Stimulated activated CD4-positive, alpha-beta T cell treated with anti-CD3 and anti-CD28 coated beads, Interleukin-12 subunit alpha, Interleukin-12 subunit beta, amount 100 ng/mL, for 24 hours (primary cell): ENCODE results near the gene MPZL1.

Experiments used
- DNase-seq, 2 experiments: peaks; one replicate each; pipeline ENCODE4 v3.0.0-alpha.2; 2020; ENCODE audit warnings: low read depth in 2 of 2

MPZL1 gene

GRCh38 chr1:167751676-167752075 lies 29.9 kb downstream of the MPZL1 start:
- no peak for DNase-seq

DNA sequence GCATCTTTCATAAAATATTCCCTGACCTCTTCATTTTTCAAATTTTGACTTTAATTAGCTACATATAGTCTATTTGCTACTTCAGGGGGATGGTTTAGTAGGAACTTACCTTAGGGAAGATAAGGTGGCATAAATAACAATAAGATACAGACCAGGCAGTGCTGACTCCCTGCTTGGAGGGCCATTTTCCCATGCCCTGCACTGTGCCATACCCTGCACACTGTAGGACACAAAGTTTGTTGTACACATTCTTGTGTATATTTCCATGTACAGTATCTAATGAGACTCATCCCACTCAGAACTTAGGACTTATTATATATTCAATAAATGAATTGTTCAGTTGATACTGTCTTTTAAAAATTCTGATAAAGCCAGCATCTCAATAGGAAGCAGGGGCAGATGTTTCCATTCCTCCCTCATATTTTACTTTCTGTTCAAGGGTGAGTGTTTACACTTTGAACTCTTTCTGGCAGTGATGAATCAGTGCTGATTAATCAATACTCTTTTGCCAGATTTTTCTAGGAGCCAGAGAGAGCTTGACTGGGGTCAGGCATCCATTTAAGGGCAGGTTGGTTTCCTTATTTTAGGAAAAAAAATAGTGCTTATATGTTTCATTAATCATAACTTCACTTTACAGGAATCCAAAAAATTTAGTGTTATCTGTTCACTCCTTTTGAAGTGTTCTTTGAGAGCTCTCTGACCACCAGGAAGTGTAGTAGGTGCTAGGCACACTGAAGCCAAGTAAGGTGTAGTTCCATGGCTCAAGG lies 30.6 kb downstream of the MPZL1 start:
- DNase-seq, result no peak

DNA sequence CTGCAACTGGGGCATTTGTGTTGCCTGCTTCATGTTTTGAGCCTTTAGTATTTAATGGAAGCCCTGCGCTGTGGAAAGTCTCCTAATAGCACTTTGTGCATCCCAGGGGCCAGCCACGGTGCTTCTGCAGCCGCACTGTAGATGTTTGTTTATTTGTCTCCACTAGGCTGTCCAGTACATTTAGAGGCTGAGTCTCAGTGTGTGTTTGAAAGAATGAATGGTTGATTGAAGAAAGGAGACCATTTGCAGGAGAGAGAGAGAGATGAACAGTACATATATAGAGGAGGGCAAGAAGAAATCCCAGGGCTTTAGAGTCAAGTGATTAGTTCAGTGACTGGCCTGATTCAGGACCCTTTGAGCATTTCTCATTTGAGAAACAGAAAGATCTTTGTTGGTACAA lies 33.9 kb downstream of the MPZL1 start:
- no peak for DNase-seq

DNA sequence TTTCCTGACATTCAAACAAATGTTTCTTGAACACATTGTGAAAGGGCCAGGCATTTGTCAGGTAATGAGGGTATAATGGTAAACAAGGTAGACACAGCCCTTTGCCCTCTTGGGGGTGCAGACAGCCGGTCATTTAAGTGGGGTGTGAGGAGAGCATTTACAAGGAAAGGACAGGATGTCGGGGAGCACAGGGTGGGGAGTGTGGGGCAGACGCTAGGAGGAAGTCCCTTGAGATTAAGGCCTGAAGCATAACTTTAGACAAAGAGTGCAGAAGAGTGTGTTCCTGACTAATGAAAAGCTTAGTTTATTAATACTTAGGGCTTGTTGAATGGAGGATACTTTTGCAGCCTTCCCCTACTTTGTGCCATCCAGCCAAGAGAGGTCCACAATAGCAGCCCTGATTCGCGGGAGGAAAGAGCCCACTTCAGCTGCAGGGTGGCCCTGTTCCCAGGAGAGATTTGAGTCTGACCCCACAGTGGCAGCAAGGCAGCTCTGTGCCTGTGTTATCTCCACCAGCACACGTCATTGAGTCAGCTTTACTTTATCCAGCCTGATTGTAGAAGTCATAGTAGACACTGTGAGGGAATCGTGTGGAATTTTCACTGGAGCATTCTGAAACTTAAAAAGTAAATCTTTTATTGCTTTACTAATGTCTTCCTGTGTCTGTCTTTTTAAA lies 35.1 kb downstream of the MPZL1 start:
- DNase-seq, result no peak

GRCh38 chr1:167757433-167758309 lies 35.9 kb downstream of the MPZL1 start:
- no peak for DNase-seq

GRCh38 chr1:167761400-167761799 lies 39.6 kb downstream of the MPZL1 start:
- DNase-seq, result no peak

DNA sequence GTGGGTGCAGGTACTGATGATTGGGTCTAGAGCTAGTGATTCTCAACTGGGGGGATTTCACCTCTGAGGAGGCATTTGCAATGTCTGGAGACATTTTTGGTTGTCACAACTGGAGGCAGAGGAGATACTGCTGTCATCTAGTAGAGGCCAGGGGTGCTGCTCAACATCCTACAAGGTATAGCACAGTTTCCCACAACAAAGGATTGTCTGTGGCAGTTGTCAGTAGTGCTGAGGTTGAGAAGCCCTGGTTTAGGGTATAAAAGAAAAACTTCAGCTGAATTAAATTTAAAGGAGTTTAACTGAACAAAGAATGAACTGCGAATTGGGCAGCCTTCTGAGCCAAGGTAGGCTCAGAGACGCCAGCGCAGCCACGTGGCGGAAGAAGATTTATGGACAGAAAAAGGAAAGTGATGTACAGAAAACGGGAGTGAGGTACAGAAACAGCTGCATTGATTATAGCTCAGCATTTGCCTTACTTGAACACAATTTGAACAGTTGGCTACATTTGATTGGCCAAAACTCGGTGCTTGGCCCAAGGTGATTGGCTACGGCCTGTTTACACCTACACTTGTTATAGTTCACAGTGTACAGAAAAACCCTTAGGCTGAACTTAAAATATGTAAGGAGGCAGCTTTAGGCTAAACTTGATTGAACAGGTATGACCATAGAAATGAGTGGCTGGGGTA lies 40.4 kb downstream of the MPZL1 start:
- no peak for DNase-seq

DNA sequence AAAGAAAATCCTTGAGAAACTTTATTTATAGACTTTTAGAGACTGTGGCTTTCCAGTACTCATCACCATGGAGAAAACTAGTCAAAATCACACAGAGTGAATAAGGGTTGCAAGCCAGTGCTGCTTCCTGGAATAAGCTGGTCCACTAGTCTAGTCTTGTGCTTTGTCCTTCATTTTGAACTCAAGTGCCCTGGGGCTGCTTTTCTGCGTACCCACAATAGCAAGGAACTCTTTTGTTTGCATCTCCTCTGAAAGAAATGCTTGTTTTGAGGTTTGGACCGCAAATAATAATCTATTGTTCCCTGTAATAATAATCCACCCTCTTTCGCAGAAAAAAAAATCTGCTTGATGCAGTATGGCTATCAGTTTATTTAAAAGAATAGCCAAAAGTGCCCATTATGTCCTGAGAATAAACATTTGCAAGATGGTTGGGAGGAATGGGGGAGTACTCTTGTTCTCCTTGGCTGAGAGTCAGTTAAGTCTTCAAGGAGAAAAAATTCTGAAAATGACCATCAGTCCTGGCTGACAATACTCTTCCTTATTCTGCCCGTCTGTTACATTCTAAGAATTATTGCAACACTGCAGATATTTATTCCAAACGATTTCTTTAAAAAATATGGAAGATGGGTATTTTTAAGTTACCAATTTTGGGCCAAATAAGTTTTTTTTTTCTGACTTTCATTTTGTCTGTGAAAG lies 41.9 kb downstream of the MPZL1 start:
- DNase-seq, result no peak

DNA sequence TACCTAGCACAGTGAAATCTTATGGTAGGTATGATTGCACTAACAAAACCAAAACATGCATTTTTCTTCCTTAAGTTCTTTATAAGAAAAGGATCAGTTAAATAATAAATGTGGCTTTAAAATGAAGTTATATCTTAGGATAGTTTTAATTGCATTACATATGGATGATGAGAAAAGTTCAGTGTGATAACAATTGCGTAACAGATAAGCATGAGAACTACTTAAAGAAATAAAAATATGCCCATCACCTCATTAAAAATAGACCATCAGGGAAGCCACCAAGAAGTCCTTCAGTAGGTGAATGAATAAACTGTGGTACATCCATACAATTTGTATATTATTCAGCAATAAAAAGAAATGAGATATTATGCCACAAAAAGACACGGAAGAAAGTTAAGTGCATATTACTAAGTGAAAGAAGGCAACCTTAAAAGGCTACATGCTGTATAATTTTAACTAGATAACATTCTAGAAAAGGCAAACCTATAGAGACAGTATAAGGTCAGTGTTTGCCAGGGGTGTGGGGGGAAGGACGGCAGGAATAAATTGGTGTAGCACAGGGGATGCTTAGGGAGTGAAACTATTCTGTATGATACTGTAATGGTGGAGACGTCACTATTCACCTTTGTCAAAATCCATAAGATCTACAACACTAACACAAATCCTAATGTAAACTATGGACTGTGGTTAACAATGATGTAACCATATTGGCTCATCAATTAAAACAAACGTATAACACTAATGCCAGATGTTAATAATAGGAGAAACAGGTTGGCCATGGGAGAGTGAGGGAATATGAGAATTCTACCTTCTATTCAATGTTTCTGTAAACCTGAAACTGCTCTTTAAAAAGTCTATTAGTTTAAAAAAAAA lies 42.9 kb downstream of the MPZL1 start:
- no peak for DNase-seq

DNA sequence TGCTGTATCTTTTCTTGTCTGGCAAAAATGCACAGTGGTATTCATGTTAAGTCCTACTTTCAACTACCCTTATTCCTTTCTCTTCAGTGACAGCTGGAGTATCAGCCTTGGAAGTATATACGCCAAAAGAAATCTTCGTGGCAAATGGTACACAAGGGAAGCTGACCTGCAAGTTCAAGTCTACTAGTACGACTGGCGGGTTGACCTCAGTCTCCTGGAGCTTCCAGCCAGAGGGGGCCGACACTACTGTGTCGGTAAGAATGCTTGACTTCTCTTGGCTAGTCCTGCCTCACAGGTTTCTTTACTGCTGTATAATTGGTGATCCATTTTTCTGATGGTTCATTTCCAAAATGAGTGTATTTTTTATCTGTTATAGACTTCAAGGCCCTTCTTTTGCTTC lies 43.7 kb downstream of the MPZL1 start:
- DNase-seq, result no peak

GRCh38 chr1:167766538-167766937 lies 44.8 kb downstream of the MPZL1 start:
- no peak for DNase-seq

- DNase-seq, result no peak
Observed at GRCh38 chr1:167767761-167768160, 46.0 kb downstream of the MPZL1 start.

- DNase-seq, result no peak
Observed at GRCh38 chr1:167770127-167770526, 48.3 kb downstream of the MPZL1 start.

DNA sequence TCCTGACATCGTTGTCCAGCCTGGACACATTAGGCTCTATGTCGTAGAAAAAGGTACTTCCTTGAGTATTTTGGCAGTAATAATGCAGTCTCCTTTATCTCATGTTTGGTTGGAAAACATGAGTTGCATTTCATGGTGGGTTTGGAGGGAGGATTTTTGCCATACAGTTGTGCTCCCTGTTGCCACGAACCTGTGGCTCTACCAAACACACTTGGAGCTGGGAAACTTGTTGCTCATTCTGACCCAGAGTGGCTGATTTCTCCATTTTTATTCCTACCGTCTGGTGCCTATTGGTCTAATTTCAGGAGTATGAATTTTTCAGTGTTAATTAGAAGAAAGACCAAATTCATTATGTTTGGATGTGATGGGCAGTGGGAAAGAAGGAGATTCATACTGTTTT lies 50.7 kb downstream of the MPZL1 start:
- no peak for DNase-seq

DNA sequence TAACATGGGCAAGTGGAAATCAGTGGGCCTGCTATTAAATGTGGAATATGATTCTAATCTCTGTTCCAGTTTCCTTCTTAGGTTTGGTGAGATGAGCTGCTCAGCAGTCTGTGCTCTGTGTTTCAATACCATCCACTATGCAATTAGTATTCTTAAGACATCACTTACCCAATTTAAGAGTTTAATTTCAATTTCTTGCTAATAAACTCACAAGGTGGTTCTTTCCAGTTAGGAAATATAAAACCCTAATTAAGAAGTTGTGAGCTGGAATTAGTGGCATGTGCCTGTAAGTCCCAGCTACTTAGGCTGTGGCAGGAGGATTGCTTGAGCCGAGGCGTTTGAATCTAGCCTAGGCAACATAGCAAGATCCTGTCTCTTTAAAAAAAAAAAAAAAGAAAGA lies 51.7 kb downstream of the MPZL1 start:
- DNase-seq, result no peak

DNA sequence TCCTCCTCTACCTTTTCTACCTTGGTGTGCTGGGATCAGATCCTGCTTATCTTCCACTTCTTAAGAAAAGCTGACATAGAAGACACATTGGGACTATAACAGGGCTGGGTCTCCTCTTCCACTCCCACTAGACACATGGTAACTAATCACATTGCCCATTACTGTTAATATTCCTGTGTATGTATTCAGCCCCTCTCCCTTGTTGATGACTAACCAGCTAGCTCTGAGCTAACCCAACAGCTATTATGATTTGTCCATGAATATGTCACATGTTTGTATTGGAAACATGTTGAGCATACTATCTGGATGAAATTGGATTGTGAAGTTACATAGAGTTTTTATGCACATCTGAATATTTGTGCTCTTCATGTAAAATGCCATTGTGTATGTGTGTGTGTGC lies 52.9 kb downstream of the MPZL1 start:
- no peak for DNase-seq

DNA sequence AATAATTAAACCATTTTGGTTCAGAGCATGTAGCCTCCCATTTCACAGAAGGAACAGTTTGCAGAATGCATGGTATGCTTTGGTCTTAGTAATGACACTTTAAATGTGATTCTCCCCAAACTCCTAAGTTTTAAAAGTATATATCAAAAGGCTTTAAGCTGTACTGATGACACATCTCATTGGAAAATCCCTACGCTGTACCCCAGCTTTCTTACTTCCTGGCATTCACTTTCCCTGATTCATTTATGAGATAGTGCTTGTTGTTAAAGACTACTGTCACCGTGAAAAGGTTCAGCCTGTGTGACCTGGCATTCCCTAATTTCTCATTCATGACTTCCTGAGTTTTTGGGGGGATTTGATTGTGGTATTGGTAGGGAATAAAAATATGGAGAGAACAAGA lies 53.4 kb downstream of the MPZL1 start:
- no peak for DNase-seq

GRCh38 chr1:167776151-167776550 lies 54.4 kb downstream of the MPZL1 start:
- DNase-seq, result no peak

GRCh38 chr1:167776616-167777268 lies 55.0 kb downstream of the MPZL1 start:
- DNase-seq, result no peak

DNA sequence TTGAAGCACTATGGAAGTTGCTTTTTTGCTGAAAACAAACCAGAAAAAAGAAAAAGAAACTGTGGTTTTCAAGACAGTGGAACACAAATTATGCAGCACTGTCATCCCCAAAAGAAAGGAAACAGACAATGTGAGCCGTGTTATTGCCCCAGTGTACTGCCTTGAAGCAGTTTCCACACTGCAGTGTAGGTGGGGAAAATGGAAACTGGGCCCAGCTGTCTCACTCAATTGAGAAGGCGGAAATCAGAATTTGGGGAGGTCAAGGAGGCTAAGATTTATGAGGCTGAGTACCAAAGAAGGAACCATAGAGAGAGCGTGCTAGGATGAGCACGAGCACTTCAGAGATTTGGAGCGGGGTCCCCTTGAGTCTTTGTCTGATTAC lies 55.5 kb downstream of the MPZL1 start:
- no peak for DNase-seq
